ENCODE measurements around the gene PRSS16.
"Not testable (repeated sequence)": the region's sequence is repeated elsewhere in the genome, so short reads cannot be mapped to it uniquely, and the experiment has no call there.

PRSS16 gene

GRCh38 chr6:27248783-27249182 is 1.3 kb downstream of the PRSS16 start:
- DNase-seq = no peak

- no peak for DNase-seq
Observed at GRCh38 chr6:27250277-27251111, 3.0 kb downstream of the PRSS16 start.

DNA sequence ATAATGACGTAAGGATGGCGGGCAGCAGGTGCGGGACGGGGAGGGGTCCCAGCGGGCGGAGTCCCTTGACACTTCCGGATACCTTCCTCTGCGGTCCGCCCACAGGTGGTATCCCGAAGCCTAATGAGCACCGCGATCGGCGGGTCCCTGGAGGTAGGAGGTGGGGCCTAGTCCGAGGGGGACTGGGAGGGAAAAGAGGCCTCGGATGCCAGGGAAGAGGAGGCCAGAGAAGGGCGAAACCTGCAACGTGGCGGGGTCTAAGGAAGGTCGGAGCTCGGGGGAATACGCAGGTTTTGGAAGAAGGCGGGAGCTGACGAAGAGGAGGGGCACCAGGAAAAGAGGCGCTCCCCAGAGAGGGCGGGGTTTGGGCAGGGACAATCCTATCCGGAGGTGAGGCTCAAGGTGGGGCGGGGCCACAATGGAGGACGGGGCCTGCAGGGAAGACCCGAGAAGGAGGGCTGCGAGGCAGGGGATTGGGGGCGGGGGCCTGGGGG is 3.7 kb downstream of the PRSS16 start:
- peak; percentile 46 for DNase-seq

DNA sequence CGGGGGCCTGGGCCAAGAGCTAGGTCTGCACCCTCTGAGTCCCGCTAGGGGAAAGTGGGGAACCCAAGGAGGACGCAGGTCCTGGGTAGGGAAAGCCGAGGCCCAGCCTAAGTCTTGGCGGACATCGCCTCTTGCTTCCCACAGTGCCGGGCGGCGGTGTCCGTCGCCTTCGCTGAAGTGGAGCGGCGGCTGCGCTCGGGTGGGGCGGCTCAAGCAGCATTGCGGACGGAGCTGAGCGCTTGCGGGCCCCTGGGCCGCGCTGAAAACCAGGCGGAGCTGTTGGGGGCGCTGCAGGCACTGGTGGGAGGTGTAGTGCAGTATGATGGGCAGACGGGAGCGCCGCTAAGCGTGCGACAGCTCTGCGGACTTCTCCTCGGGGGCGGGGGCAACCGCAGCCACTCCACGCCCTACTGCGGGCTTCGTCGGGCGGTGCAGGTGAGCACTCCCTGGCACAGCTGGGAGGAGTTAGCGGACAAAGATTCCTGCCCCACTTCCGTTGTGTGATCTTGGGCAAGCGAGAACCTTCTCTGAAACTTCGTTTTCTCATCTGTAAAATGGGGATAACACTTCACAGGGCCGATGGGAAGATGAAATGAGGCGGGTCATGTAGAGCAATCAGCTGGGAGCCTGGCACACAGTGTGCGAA is 4.2 kb downstream of the PRSS16 start:
- peak; percentile 55 for DNase-seq

DNA sequence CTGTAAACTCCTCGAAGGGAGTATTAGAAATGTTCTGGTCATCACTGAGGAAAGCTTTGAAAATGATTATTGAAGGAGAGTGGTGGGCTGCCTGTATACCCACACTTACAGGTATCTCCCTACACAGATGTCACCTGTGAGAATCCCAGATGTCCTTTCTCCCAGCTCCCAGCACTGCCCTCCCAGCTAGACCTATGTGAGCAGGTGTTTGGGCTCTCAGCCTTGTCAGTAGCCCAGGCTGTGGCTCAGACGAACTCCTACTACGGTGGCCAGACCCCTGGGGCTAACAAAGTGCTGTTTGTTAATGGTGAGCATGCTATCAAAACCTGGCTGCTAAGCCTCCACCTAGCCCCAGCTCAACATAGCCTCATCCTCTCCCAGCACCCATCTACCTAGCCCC is 7.1 kb downstream of the PRSS16 start:
- no peak for DNase-seq

DNA sequence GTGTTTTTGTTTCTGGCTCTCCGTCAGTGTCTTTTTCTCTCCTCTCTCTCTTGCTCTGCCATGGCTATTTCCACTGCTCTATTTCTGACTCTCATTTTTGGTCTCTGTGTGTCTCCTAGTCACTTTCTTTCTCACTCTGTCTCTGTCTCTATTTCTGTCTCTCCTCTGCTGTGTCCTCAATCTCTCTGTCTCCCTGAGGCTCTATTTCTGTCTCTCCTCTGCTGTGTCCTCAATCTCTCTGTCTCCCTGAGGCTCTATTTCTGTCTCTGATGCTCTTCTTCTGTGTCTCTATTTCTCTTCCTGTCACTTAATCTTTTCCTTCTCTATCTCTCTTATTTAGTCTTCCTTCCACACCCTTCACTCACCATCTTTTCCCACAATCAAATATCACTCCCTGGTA is 8.4 kb downstream of the PRSS16 start:
- DNase-seq = no peak

DNA sequence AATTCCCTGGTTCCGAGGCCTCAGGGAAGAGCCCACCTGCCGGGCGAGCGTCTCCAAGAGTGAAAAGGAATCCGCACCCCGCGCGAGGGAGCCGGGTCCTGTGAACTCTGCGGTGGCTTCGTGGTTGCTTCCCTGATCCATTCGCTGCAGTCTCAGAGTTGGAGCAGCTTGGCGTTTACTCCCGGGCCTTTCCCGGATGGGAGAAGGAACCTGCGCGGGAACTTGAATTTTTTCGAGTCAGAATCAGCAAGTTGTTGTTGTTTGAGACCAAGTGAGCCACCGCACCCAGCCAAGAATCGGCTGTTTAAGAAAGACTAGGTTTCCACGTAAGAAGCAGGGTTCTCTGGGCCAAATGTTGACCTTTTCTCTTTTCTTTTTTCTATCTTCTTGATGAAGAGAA is 12.9 kb downstream of the PRSS16 start:
- DNase-seq = no peak

DNA sequence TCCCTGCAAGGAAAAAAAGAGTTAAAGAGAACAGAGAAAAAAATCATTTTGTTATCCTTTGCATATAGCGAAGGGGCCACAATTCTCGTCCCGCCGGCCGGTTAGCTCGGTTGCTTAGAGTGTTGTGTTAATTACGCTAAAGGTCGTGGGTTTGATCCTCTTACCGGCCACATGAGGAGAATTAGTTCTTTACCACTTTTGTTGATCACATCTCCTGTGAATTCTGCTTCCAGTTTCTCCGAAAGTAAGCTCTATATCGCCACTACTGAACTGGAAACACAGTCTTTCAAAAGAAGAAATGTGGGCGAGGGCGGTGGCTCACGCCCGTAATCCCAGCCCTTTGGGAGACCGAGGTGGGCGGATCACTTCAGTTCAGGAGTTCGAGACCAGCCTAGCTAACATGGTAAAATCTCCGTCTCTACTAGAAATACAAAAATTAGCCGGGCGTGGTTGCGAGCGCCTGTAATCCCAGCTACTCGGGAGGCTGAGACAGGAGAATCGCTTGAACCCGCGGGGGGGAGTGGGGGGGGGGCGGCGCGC is 13.4 kb downstream of the PRSS16 start:
- DNase-seq = no peak

GRCh38 chr6:27263886-27264285 is 16.4 kb downstream of the PRSS16 start:
- DNase-seq = no peak

- not testable (repeated sequence) for DNase-seq
Observed at GRCh38 chr6:27267003-27267402, 19.5 kb downstream of the PRSS16 start.

- DNase-seq = no peak
Observed at GRCh38 chr6:27267857-27268434, 20.4 kb downstream of the PRSS16 start.

- DNase-seq = no peak
Observed at GRCh38 chr6:27268803-27269202, 21.3 kb downstream of the PRSS16 start.

DNA sequence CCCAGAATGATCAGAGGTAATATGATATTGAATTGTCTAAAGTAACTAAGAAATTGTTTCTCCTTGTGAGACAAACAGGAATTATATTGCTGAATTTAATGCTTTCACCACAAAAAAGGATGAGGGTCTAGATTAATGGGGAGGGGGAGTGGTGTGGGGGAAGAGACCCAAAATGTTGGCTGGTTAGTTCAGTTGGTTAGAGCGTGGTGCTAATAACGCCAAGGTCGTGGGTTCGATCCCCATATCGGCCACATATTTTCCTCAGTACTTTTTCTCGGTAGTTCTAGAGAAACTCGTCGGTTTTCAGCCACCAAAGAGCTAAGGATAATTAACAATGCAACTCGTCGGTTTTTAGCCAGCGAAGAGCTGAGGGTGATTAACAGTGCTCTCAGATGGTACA is 26.3 kb downstream of the PRSS16 start:
- DNase-seq = no peak

GRCh38 chr6:27275025-27275956 is 27.8 kb downstream of the PRSS16 start:
- no peak for DNase-seq

GRCh38 chr6:27279513-27280063 is 32.1 kb downstream of the PRSS16 start:
- no peak for DNase-seq

GRCh38 chr6:27280064-27280539 is 32.6 kb downstream of the PRSS16 start:
- DNase-seq = peak; percentile 77

DNA sequence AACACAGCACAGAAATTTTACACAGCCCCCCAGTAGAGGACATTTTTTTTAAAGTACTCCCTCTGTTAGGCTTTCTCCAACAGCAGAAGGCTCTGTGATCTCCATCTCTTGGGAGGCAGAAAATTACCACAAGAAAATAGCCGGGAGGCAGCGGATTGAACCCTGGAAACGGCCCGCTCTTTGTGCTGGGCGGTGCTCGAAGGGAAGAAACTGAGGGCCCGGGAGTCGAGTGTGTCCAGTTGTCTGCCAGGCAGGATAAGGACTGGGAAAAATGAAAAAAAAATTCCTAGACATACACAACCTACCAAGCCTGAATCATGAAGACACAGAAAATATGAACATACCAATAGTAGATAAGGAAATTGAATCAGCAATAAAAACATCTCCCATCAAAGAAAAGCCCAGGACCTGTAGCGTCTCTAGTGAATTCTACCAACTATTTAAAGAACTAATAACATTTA is 33.1 kb downstream of the PRSS16 start:
- no peak for DNase-seq

GRCh38 chr6:27281105-27281539 is 33.6 kb downstream of the PRSS16 start:
- DNase-seq = no peak

GRCh38 chr6:27281569-27281968 is 34.1 kb downstream of the PRSS16 start:
- no peak for DNase-seq

DNA sequence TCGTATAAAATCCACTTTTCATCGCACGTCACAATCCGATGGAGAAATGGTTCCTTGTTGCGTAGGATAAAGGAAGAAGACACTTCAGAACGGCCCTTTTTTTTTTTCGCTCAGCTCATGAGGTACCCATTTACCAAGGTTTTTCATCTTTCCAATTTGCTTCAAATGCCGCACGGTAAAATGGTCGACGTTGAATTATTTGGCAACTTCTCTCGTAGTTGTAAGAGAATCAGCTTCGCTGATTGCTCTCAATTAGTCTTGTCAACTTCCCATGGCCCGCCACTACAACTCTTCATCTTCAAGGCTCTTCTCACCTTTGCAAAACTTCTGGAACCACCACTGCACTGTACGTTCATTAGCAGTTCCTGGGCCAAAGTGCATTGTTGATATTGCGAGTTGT is 35.8 kb downstream of the PRSS16 start:
- no peak for DNase-seq

DNA sequence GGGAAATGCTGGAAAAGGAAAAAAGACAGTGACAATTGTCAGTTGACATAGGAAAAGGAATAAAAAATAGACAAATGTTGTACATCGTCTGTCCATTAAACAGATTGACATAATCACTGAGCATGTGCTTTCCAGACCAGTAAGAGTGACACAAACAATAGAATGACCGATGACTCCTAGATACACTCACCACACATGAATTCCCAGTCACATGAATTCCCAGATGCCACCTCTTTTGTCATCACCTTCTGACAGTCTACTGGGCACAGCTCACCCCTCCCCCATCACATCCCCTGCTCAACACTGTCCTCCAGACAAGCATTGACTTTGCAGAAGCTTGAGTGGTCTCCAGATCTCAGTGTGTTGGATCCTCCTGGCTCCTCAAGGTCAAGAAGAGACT is 38.6 kb downstream of the PRSS16 start:
- DNase-seq = no peak

- DNase-seq = no peak
Observed at GRCh38 chr6:27287751-27288135, 40.2 kb downstream of the PRSS16 start.

Data from hematopoietic multipotent progenitor cell treated with erythropoietin and hydrocortisone succinate and interleukin-3 and kit ligand, for 8 days (in vitro differentiated cells).